GM21619 (cell line): Measurements from ENCODE around the gene CERS1.
A peak's percentile ranks its signal among the peaks of the same experiment; 100 is the strongest.
"Not testable (repeated sequence)": the region's sequence is repeated elsewhere in the genome, so short reads cannot be mapped to it uniquely, and the experiment has no call there.

Experiments
- ATAC-seq: cut with Tn5 transposase; IDR thresholded peaks from one replicate; pipeline ENCODE4 v1.9.1; 2021; ENCODE audit not compliant: unreplicated experiment

The CERS1 gene

DNA sequence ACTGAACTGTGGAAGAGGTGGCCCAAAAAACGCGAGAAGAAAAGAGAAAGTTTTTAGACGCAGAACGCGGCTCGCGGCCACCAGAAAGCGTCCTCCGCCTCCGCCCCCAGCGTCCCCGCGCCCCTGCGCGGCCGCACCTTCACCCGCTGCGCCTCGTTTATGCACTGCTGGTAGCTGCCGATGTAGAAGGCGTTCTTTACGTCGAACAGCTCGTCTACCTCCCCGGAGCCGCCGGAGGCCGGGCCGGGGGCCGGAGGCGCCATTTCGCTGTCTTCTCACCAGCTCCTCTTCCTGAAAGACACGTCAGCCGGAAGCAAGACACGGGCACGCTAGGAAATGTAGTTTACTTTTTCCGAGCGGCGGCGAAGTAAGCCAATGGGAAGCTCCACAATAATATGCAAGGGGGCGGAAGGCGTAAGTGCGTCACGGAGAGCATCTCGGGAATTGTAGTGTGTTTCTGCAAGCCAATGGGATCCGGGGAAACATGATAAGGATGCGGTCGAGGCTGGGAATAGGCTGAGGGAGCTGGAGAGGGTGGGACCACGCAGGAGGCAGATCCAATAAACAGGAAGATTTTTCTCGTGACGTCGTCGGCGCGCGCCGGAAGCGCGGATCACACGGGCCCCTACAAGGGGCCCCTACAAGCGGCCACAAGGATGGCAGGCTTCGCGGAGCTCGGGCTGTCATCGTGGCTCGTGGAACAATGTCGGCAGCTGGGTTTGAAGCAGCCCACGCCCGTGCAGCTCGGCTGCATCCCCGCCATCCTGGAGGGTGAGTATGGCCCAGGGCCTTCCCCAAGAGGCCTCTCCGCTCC, 23.3 kb upstream of the CERS1 start, which contains the start of the genes COPE and DDX49:
Gene COPE (minus strand): TSS at position 302 of the 814 bp plus-strand sequence. CDS start 39 bp downstream, at position 263.
Gene DDX49 (plus strand): TSS at position 630 of the 814 bp plus-strand sequence. CDS start 27 bp downstream, at position 657.
- peak; percentile 86 for ATAC-seq

DNA sequence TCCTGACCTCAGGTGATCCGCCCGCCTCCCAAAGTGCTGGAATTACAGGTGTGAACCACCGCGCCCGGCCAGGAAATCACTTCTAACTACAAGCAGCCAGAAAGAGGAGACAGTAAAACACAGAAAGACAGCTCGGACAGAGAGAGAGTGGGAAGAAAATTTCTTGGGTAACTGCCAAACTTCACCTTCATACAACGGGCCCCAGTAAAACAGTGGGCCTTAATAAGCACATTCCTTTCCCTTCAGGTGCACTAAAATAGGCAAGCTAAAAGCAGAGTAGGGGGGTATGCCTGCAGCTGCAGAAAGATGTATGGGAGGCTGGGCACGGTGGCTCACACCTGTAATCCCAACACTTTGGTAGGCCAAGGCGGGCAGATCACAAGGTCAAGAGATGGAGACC, 21.6 kb upstream of the CERS1 start:
- ATAC-seq = not testable (repeated sequence)

DNA sequence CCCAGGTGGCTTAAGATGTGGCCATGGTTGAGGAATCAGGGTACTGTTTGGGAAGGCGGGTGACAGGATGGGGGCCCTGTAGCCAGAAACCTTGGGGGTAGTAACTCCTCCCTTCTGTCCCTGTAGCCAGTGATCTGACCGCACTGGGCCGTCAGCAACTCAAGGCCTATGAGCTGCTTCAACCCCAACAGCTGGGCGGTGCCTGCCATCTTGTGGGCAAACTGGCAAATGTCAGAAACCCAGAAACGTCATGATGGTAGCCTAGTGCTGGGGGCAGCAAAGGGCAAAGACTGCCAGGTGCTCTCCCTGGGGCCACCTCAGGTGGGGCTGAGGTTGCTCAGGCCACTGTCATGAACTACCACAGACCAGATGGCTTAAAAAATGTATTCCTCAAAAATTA, 19.7 kb upstream of the CERS1 start:
- ATAC-seq = no peak

DNA sequence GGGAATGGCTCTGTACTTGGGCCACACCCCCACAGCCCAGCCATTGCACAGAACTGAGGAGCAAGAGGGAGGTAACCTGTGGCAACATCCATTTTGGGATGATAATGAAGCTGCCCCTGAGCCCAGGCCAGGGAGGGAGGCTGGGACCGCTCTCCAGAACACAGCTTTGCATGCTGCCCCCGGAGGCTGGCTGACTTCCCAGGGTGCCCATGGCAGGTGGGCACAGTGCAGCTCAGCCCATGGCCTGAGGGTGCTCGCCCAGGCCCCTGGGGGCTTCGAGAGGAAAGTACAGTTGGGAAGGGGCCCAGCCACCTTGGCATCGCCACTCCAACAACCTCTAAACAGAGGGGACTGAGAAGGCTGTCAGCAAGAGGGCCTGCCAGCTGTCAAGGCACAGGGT, 17.5 kb upstream of the CERS1 start:
- no peak for ATAC-seq

DNA sequence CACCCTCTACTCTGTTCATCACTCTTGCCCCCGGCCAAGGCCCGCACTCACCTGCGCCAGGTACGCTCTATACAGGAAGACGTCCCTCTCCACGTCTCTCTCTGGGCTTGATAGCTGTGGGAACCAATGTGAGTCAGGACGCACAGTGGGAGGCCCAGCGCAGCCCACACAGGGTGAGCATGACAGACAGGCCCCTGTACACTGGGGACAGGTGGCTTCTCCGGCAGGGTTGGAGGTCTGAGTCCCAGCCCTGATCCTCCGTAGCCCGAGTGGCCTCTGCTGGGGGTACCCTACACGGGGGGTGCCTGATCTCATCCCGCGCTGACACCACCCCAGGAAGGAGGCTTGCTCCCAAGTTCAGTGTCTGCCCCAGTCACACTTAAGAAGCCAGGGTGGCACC, 17.0 kb upstream of the CERS1 start:
- ATAC-seq = no peak

DNA sequence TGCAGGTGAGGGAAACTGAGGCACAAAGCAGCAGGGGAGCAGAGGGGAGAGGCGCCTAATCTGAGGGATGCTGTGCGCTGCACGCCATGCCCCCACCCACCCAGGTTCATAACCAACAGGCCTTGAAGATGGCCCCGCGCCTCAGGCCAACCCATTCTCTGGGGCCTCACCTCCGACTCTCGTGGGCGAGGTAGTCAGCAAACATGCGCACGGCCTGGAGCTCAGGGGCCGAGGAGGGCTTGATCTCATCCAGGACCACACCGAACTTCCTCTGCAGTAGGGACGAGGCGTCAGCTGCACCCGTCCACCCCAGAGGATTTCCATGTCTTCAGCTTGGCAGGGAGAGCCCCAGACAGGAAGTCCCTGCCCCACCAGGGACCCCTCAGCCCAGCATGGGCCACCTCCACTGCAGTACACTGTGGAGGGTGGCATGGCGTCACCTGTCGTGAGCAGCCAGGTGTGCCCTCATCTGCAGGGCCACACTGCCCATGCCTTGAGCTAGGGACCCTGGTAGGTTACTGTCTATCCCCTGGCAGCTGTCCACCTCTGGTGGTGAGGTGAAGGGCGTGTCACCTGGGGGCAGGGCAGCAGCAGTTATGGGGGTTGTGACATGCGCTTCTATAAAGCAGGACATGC, 15.0 kb upstream of the CERS1 start:
- no peak for ATAC-seq

DNA sequence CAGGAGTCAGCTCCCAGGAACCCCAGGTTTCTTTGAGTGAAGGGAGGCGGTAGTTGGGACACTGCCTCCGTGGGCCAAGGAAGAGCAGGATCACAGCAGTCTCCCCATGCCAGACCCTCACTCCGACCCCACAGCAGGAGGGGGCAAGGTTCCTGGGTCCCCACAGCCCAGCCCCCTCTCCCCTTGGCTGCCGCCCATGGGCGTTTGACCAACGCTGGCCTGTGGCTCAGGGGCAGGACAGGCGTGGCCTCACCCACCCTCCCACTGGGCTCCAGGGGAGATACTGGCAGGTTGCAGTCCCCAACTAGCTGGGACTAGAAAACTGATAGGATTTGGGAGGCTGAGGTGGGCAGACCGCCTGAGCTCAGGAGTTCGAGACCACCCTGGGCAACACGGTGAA, 14.1 kb upstream of the CERS1 start:
- no peak for ATAC-seq

DNA sequence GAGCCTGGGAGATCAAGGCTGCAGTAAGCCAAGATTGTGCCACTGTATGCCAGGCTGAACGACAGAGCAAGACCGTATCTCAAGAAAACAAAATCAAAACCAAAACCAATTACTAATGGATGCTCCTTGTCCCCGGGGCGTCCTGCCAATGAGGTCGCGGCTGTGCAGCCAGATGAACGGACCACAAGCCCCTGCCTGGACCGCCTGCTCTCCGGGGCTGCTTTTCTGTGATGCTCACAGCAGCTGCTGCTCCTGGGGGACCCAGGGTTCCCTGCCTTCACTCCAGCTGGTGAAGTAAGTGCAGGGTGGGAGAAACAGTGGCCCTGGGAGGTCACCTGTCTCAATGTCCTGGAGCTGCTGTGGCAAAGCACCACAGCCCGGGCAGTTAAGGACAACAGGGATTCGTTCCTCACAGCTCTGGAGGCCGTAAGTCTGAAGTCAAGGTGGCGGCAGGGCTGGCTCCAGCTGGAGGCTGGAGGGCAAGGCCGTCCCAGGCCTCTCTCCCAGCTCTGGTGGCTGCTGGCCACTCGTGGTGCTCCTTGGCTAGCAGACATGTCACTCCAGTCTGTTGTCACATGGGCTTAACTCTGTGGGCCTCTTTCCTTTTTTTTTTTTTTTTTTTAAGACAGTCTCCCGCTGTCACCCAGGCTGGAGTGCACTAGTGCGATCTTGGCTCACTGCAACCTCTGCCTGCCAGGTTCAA, 13.1 kb upstream of the CERS1 start:
- no peak for ATAC-seq

DNA sequence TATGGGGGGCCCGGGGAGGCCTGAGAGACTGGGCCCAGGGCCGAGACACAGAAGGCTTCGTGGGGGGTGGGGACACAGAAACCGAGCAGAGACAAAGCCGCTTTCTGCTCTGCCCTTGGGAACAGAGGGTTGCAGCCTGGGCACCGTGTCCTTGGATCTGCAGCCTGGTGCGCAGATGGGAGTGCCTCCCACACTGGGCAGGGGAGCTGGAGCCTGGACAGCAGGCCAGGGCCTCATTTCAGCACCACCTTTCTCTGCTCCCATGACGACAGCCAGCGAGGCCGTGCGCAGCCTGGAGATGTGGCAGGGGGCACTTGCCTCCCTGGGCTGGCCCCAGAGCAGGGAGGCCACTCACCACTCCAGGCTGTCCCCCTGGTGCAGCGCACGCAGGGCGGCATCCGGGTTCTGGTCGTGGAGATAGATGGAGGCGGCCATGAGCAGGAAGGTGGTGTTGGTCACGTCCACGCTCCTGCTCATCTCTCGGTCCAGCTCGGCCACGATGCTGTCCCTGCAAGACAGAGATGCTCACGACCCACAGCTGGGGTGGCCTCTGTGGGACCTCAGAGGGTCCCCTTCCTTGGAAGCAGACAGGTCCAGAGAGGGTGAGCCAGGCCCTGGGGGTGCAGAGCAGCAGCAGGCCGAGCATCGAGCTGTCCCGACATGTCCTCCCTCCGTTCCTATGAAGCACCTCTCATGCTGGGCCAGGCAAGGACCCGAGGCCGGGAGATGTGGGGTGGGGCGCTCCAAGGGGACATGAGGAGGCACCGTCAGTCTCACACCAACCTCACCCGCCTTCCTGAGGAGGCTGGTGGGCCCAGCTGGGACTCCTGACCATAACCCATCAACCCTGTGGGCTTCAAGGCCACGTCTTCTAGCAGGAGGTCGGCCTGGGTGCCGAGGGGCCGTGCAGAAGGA, 10.9 kb upstream of the CERS1 start:
- no peak for ATAC-seq

DNA sequence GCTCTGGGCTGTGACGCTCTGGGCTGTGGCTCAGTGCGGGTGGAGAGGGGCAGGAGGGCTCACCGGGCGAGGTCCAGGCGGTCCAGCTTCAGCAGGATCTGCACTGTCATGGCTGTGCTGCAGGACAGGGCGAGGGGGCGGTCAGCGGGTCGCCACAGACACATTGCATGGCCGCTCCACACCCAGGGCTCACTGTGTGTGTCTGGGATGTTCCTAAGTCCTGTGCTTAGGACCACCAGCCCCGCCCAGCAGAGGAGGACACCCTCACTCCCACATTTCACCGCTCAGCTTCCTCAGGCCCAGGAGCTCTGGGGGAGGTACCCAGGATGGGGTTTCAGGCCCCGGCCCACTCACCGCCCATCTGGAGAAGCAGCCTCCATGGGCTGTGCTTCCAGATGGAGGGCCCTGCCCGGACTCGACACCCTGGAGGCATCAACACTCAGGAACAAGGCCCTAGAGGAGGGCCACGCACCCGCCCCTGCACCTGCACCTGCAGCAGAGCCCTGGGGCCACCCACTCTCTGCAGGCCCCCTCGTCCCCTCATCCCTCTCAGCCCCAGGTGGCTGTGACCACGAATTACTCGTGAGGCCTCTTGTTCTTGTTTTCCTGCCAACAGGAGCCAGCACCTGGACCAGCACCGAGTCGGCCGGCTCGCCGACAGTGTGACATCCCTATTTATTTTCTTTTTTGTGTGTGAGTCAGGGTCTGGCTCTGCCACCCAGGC, 9.7 kb upstream of the CERS1 start:
- no peak for ATAC-seq

DNA sequence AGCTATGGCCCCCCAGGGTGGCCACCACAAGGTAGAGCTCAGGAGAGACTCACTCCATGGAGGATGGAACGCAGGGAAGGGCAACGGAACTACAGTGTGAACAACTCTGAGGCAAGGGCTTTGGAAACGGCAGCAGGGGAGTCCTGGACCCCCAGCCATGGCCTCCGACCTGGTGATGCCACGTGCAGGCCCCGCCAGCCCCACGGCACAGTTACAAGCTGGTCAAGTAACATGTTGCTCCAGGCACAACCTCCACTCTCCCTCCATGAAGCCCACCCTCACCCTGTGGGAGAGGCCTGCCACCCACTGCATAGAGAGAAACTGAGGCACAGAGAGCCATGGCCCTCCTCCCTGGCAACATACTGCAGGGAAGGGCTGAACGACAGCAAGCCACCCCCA, 9.1 kb upstream of the CERS1 start:
- ATAC-seq = no peak

DNA sequence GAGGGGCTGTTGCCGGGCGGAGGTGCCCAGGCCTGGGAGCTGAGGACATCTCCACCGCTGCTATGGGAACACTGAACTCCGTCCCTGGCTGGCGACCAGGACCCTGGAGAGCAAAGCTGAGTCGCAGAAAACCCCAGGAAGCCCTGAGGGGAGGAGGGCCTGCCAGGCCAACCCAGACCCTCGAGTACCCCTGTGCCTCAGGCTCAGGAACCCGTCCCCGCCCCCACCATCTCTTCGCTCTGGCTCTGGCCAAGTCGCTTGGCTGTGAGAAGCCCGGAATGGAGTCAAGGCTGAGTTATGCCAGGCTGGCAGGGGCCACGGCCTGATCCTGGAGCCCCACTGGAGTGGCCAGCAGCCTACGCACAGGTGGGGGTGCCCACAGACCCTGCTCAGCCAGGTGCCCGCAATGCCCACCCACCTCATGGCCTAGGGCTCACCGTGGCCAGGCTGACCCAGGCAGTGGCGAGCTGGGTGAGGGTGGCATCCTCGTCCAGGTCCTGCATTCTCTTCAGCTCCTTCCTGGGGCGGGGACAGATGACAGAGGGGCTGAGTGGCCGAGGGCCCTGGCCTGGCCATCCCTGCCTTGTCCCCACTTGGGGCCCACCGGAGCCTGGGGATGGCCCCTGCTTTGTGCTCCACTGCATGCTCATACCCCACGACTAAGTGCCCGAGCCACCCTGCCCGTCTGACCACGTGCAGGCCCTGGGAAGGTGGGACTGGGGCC, 8.5 kb upstream of the CERS1 start:
- ATAC-seq = no peak

DNA sequence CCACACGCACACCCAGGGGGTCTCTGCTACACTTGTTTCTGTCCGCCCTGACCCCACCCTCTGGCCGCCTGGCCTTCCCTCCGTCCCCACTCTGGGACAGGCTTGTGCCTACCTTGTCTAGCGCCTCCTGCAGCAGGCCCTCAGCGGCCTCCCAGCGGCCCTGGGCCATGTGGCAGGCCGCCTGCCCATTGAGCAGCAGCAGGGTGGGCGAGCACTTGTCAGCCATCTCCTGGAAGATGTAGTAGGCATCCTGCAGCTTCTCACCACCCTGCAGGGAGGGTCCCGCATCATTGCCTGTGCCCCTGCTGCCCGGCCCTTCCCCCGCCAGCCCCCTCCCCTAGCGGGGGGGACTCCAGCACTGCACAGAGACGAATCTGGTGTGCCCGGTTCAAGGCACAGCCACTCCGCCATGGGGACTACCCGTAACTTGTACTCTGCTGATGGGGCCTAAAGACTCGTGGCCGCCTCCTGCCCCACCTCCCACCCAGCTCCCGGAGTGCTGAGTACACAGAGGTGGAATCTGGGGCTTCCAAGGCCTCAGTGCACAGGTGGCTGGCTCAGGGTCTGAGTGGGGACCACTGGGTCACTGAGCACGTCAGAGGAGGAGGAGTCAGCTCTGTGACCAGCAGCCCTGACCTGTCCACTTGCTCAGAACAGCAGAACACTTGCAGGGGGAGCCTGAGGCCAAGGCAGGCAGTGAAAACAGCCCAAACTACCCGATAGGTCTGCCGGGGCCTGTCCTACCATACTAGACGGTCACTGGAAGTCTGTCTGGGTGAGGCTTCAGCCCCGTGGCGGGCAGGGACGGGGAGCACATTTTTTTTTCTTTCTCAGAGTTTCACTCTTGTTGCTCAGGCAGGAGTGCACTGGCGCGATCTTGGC, 7.4 kb upstream of the CERS1 start:
- ATAC-seq = no peak

DNA sequence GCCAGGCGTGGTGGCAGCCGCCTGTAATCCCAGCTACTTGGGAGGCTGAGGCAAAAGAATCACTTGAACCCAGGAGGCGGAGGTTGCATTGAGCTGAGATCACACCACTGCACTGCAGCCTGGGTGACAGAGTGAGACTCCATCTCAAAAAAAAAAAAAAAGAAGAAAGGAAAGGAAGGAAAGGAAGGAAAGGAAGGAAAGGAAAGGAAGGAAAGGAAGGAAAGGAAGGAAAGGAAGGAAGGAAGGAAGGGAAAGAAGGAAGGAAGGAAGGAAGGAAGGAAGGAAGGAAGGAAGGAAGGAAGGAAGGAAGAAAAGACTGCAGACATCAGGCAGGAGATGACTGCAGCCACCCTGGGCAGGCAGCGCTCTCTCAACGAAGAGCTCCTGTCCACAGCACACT, 6.6 kb upstream of the CERS1 start:
- ATAC-seq = not testable (repeated sequence)

DNA sequence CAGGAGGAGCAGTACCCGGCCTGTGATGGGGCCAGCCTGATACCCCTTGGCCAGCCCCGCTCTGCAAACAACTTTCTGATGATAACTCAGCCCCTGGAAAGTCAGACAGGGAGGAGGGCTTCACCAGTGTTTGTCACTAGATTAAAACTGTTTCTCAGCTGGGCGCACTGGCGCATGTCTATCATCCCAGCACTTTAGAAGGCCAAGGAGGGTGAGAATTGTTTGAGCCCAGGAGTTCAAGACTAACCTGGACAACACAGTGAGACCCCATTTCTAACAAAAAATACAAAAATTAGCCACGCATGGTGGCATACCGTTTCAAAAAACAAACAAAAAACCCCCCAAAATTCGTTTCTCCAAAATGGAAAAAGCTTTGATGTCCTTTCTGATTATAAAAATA, 5.5 kb upstream of the CERS1 start:
- ATAC-seq = no peak

DNA sequence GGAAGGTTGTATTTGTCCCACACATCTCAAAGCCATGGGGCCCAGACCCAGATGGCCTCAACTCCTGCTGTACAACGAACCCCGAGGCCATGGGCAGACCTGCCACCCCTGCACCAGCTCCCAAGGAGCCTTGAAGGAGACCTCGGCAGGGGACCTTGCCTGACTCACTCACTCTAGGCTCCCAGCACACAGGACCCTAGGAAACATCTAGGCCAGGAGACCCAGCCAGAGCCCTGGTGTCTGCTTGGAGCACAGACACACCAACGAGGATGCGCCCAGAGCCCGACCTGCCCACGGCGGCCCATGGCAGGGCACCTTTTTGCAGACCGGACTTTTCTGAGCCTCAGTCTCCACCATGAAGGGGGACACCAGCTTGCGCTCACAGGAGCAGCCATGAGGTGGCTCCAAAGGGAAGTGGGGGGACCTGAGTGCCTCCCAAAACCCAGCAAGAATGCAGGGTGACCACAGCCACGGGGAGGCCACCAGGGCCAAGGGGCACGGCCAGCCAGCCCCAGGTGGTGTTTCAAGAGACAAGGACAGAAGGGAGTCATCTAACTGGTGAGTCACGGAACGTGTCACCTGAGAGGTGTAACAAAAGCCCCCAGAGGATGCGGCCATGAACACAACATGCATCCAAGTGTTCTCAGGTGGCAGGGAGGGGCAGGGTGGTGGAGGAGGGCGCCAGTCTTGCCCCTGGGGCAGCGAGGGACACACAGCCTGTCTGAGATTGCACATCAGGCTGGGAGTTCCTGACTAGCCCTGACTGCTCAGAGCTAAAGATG, 4.9 kb upstream of the CERS1 start:
- no peak for ATAC-seq

DNA sequence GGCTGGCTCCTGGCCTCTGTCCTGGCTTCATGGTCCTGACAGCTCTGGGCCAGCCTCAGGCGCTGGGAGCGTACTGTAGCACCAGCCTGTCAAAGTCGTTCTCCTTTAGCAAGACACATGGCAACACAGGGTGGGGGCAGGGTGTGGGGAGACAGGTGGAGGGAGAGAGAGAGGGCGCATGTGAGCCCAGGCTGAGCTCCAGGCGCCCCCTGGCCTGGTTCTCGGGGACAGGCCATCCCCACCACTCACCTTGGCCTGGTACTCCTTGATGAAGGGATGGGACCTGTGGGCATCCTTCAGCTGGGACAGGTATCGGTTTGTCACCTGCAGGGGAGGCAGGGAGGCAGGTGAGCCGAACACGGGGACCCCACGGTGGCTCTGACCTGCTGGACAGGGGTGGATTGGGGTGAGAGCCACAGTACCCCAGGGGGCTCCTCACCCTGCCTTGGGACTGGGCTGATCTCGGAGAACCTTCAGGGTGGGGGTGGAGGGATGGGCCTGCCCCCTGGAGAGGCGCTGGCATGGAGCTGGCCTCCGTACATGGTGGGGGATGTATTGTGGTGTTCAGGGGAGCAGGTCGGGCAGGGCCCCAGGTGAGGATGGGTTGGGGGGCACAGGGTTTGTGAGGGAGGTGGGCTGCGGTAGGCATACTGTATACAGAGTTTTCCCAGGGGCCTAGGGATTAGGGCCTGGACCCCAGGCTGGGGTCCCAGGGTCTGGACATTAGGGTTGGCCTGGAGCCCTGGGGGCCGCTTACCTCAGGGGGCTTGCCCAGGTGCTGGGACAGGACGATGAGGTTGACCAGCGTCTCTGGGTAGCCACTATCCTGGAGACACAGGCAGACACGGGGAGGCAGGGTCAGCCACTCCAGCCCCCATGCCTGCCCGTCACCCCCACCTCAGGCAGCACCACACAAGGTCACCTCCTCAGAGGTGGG, 3.9 kb upstream of the CERS1 start:
- no peak for ATAC-seq
